T-helper 22 cell (primary cell): Measurements from ENCODE around the gene FUT3.
"Not testable (repeated sequence)": the region's sequence is repeated elsewhere in the genome, so short reads cannot be mapped to it uniquely, and the experiment has no call there.

Experiments used
- DNase-seq: peaks from one replicate; pipeline ENCODE4 v3.0.0-alpha.2; 2020; ENCODE audit warnings: low read depth

FUT3 gene

GRCh38 chr19:5847846-5848245, 3.4 kb downstream of the FUT3 start:
- not testable (repeated sequence) for DNase-seq

- DNase-seq = no peak
Observed at GRCh38 chr19:5844456-5845433, 6.5 kb downstream of the FUT3 start.

GRCh38 chr19:5843295-5843927, 7.8 kb downstream of the FUT3 start:
- no peak for DNase-seq

DNA sequence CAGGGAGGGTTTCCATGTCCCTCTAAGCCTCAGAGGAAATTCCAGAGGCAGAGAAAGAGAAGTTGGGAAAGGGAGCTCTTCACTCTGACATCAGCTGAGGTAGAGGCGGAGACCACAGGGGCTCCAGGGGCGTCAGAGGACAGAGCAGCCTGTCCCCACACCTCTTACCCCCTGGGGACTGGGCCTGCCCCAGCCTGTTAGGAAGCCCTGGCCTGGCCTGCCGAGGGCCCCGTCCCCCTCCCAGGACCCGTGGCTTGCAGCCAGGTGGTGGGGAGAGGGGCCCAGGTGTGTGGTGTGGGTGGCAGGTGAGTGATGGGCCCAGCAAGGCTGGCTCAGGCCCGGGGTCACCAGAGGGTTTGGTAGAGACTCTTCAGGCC, 9.5 kb downstream of the FUT3 start:
- not testable (repeated sequence) for DNase-seq

GRCh38 chr19:5839065-5840017, 11.9 kb downstream of the FUT3 start, which contains the start of gene FUT6:
TSS of gene FUT6 (minus strand) at chr19:5839702. CDS start at chr19:5832567, 7,135 bp downstream.
- DNase-seq = no peak

DNA sequence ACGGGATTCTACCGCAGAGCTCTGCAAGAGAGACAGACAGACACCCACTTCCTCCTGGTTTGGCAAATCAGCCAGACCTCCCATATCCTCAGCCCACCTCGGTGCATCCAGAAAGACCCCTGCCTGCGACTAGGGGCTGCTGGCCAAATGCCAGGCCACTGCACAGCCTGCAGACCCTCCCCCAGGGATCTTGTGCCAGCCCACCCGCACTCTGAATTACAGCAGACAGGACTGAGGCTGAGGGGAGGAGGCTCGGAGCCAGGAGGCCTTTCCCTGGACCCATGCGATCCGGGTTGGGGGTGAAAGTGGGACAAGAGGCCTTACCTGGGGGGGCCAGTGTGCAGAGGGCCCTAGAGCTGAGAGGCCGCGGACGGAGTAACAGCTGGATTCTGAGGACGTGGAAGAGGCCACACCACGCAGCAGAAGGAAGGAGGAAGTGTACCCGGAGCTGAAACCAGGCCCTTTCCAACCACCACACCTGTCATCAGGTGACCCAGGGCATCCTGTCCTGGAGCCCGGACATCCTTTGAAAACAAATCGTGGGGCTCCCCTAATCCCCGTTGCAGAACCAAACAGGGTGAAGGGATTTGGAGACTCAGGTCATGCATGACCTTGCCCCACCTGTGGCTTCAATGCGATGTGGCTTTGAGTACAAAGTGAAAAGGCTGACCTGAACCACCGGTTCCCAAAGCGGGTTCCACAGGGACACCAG, 12.7 kb downstream of the FUT3 start:
- DNase-seq = no peak

GRCh38 chr19:5837761-5838352, 13.4 kb downstream of the FUT3 start:
- DNase-seq = no peak

DNA sequence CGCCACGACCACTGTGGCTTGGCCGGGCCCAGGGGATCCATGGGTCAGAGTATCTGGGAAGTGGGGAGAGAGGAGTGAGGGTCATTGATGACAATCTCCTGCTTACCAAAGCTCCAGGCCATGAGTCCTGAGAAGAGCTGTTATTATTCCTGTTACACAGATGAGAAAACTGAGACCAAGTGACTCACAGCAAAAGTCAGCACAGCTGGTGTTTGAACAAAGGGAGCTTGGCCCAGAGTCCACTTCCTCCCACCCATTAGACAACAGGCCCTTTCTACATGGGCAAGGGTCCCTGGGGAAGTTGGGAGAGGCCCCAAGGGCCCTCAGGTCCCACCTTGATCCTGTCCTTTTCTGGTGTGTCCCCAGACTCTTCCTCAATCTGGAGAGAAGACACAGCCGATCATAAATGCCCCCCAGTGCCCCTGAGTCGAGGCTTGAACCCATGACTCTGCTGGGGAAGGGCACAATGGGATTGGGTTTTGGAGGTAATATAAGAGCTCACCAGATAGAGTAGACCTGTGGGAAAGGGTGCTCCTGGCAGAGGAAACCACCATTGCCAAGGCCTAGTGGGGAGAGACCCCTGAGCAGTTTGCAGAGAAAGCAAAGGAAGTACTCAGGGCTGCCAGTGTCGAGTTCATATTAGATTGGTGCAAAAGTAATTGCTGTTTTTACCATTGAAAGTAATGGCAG, 18.6 kb downstream of the FUT3 start:
- no peak for DNase-seq

- DNase-seq = no peak
Observed at GRCh38 chr19:5832061-5832460, 19.2 kb downstream of the FUT3 start.

GRCh38 chr19:5831159-5831558, 20.1 kb downstream of the FUT3 start:
- DNase-seq = no peak

DNA sequence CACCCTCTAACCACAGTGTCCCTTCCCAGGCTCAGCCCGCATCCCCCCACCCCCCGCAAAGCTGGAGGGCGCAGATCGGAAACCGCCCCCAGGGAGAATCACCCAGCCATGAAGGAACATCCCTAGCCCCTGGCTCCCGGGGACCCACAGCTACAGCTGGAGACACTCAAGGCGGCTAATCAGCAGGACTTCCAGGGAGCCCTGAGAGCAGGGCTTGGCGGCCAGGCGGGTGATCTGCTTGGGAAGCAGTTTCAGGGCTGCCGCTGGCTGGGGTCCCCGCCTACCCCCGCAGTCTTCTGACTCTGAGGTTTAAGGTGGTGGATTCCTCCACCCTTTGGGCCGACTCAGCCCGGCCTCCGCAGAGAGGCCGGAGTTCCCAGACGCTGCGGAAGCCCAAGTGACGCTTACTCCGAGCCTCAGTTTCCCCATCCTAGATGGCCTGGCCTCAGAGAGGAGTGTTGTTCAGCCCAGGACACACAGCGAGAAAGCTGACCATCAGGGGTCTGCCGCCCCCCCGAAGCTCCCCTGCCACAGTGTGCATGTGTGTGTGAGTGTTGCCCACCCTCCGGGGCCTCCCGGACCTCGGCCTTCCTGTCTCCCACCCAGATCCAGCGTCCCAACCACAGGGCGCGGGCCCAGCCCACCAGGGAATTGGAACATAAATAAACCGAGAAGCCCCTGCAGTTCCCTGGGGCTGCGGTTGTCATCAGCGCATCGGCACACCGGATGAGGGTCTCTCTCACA, 21.5 kb downstream of the FUT3 start:
- DNase-seq = no peak

DNA sequence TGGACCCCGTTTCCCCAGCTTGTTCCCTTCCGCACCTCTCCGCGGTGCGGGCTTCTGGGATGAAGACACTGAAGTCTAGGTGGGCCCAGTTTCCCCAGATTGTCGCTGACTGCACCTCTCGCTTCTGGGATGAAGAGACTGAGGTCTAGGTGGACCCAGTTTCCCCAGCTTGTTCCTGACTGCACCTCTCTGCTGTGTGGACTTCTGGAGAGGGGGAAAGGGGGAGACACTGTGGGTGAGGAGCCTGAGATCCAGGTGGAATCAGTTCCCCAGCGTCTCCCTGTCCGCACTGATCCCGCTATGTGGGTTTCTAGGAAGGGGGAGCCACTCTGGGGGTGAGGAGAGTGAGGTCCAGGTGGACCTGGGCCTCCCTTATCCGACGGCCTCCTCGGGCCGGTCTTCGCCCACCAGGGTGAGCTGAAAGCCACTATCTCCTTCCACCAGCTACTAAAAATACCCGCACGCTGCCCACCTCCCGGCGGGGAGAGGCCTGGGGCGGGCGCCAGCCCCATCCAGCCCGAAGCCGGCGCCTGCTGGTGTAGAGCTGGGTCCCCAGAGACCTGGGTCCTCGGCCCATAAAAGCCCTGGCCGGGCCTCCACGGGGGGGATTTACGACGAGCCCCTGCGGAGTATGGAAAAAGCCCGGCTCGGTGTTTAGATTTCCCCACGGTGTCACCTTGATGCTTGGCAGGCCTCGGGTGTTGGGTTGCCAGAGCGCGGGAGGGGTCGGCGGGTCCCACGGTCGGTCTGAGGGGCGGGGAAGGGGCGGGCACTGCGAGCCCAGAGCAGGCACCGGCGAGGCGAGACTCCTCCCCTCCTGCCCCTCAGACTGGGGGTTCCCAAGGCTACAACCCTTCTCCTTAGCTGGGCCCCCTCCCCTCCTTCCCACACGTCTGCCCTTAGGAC, 22.3 kb downstream of the FUT3 start:
- DNase-seq = no peak

GRCh38 chr19:5827891-5828660, 23.2 kb downstream of the FUT3 start:
- peak; percentile 85 for DNase-seq

DNA sequence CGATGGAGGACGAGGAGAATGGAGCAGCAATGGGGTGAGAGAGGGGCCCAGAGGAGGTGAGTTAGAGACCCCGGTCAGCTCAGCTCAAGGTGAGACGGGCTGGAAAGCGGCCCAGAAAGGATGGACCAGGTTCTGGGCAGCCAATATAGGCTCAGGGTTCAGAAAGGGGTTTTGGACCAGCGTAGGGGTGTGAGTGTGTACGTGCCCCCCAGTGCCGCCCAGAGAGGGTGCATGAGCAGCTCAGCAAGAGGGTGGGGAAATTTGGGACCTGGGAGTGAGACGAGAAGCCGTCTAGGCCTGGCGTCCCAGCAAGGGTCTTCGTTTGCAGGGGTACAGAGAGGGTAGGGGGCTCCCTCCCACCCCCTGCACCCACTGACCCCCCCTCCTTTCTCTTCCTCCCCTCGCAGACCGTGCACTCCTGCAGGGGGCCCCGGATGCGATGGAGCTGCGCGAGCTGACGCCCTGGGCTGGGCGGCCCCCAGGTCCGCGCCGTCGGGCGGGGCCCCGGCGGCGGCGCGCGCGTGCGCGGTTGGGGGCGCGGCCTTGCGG, 23.8 kb downstream of the FUT3 start:
- DNase-seq = no peak

DNA sequence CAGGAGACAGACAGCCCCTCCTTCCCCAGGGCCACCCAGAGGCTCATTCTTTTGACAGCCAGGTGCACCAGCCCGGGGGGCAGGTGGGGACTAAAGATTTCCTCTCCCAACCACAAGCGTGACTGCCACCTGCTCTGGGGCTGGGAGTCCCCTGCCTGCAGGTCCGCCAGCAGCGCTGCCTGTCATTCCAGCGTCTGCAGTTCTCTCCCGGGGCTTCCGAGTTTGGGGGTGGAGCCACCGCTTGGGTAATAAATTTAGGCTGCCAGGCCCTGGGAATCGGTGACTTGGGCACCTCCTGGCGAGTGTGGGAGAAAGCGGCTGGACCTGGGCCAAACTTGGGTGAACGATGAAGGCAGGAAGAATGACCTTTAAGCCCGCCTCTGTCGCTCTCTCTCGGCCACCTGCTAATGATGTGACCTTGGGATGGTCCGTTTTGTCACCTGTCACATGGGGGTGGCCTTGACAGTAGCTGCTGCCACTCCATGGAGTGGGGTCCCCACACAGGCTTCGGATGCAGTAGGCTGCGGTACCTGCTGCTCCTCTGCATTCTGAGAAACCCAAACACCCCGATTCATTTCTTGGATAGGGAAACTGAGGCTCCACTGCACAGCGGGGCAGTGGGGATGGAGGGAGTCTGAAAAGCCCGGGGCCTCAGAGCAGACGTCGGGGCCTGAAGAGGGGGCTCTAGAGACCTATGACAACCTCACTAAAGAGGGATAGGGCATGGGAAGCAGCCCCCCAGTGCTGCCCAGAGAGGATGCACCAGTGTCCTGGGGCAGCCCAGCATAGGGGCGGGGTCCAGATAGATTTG, 24.5 kb downstream of the FUT3 start:
- no peak for DNase-seq

DNA sequence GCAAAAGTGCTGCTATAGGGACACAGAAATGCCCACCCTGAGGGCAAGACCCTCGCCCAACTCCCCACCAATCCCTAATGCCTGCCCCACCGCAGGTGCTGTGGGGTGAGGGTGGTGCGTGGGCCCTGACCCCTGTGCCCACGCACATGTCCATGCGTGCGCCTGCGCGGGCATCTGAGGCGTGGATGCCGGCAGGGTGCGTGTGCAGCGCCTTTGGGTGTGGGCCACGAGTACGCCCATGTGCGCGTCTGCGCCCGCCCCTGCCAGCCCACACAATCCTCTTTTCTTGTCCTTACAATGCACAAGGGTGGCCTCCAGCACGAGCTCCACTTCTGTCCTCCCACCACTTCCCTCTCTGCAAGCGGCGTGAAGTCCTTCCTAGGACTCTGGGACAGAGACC, 26.1 kb downstream of the FUT3 start:
- no peak for DNase-seq

DNA sequence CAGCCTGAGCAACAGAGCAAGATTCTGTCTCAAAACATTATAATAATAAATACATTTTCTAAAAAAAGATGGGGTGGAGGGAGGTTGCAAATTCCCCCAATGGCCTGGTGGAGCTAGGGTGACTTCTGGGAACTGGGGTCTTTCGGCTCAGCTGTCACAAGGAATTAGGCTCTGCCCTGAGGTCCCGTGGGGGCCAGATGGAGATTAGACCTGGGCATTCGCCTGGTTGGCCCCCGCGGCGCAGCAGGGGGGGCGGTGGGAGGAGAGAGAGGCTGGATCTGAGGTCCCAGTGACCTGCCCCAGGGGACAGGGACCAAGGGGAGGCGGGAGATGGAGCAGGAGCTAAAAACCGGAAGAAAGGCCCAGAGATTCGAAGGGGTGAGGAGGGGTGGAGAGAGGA, 26.5 kb downstream of the FUT3 start:
- DNase-seq = no peak
